Stomach (tissue), 4 donors: ENCODE measurements around the gene TENM3.

Source experiments
- CTCF ChIP-seq, 7 experiments: fragments of 450-650 bp in 4 of 7; fragments of 200-600 bp in 3 of 7; sonication (generic) in 3 of 7; IDR thresholded peaks; one replicate each; pipeline ENCODE4 v1.5.1; 2016 to 2019; ENCODE audit warnings: antibody characterized with exemption in 7 of 7, control low read depth in 2 of 7, mild to moderate bottlenecking in 1 of 7
- POLR2A ChIP-seq, 4 donors: fragments of 450-650 bp; IDR thresholded peaks; one replicate each; pipeline ENCODE4 v1.6.1; 2016; ENCODE audit warnings: antibody characterized with exemption in 4 of 4, control low read depth in 2 of 4, mild to moderate bottlenecking in 1 of 4, moderate library complexity in 1 of 4

- TF ChIP-seq CTCF (IDR thresholded peaks at IDR 0.05) (no peak), POLR2A (IDR thresholded peaks at IDR 0.05) (no peak)
These were observed 317.2 kb downstream of the TENM3 start for GRCh38 chr4:182560358-182560757.
